Activated T-helper 1 cell treated with anti-CD3 and anti-CD28 coated beads, Interleukin-12 subunit alpha, Interleukin-12 subunit beta, Interleukin-2, Interleukin-4 antibody, amounts not matched to agents 30 ng/mL and 10 ng/mL and 1 ng/mL, durations not matched to agents 14 hours and 24 hours and 36 hours (primary cell): ENCODE results near the gene ALDH3B2. TPM values are rescaled to one million over a fixed set of nuclear protein-coding genes. Genes with fewer than 3 reads are reported as not detected.
"Not testable (repeated sequence)": the region's sequence is repeated elsewhere in the genome, so short reads cannot be mapped to it uniquely, and the experiment has no call there.

ENCODE experiments used
- DNase-seq: peaks from one replicate; pipeline ENCODE4 v3.0.0; 2021; ENCODE audit warnings: low spot score
- H3K27ac Mint-ChIP-seq: one replicate; pipeline ENCODE4 v1.8.0; 2021; ENCODE audit warnings: mild to moderate bottlenecking, mixed read lengths
- H3K27me3 Mint-ChIP-seq: one replicate; pipeline ENCODE4 v1.8.0; 2022; ENCODE audit warnings: mild to moderate bottlenecking, moderate library complexity, mixed read lengths; ENCODE audit not compliant: insufficient read depth
- H3K36me3 Mint-ChIP-seq: one replicate; pipeline ENCODE4 v1.8.0; 2021; ENCODE audit warnings: low read depth, mixed read lengths
- H3K4me1 Mint-ChIP-seq: one replicate; pipeline ENCODE4 v1.8.0; 2021; ENCODE audit warnings: low read depth, mixed read lengths
- H3K4me3 Mint-ChIP-seq: one replicate; pipeline ENCODE4 v1.8.0; 2021; ENCODE audit warnings: mild to moderate bottlenecking, moderate library complexity, mixed read lengths
- H3K9me3 Mint-ChIP-seq: one replicate; pipeline ENCODE4 v1.8.0; 2021; ENCODE audit warnings: mixed read lengths
- intact Hi-C: fragments of 100-400 bp; cut with micrococcal nuclease; formaldehyde crosslinking; loops from one replicate; pipeline ENCODE4 v1.15.1; 2024
- total RNA-seq: library from RNA; stranded (reverse); gene quantifications from 2 replicates; pipeline ENCODE4 v1.2.3, GENCODE V29; 2022

Gene ALDH3B2
- total RNA-seq, 1 donor from 2014 or later: not detected

DNA sequence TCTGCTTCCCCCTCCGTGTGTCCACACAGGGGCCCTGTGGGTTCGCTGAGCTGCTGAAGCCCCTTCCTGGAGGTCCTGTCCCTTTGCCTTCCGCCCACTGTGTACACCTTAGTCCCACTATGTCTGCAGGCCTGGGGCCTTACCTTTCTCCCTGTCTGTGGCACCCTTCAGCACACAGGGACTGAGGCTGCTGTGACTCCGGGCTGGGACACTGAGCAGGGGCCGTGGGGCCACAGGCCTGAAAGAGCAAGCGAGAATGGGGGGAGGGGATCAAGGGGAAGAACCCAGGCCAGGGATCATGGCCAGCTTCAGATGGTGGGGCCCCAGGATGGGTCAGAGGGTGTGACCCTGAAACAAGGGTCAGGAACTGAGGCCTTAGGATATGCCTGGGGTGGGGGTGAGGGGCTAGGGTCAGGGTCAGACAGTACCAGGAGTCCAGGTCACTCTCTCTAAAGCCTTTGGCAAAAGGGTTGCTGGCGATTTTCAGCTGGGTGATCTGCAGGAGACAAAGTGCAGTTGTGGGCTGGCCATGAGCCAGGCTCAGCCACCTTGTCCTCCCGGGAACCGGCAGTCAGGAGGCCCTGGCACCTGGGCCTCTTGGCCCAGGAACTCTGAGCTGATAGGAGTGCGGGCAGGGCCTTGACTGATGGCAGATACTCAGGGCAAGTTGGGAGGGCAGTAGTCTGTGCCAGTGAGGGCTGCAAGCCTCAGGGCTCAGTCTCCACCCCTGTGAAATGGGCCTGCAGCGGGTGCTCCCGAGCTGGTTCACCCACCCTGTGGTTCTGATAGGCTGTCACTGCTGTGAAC is 42.0 kb downstream of the ALDH3B2 start:
- no peak overlapping the region for H3K4me3 Mint-ChIP-seq
- peaks cover 3% of the 10 kb centered on the region for H3K27me3 Mint-ChIP-seq
- DNase-seq: no peak
- H3K36me3 Mint-ChIP-seq: no peaks in the 10 kb centered on the region
- no peaks in the 10 kb centered on the region for H3K9me3 Mint-ChIP-seq
- H3K27ac Mint-ChIP-seq: no peak overlapping the region
- H3K4me1 Mint-ChIP-seq: peaks cover 11% of the 10 kb centered on the region
- intact Hi-C loops: no loop called here

DNA sequence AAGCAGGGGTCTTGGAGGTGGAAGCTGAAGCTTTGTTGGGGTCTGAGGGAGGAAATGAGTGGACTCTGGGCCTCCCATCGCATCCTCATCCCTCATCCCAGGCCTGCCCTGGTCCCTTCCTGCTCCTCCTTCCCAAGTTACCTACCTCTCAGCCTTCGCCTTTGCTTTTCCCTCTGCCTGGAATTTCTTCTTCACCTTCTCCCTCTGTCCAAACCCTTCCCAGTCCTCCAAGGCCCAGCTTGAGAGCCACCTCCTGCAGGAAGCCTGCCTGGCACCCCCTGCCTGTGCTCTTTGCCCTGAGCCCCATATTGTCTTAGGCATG is 42.6 kb downstream of the ALDH3B2 start:
- peaks cover 3% of the 10 kb centered on the region for H3K27me3 Mint-ChIP-seq
- H3K36me3 Mint-ChIP-seq: no peaks in the 10 kb centered on the region
- peaks cover 6% of the 10 kb centered on the region for H3K4me1 Mint-ChIP-seq
- intact Hi-C loops: no loop called here
- no peak overlapping the region for H3K27ac Mint-ChIP-seq
- no peaks in the 10 kb centered on the region for H3K9me3 Mint-ChIP-seq
- peak overlapping the region; percentile 65 for H3K4me3 Mint-ChIP-seq
- no peak for DNase-seq

DNA sequence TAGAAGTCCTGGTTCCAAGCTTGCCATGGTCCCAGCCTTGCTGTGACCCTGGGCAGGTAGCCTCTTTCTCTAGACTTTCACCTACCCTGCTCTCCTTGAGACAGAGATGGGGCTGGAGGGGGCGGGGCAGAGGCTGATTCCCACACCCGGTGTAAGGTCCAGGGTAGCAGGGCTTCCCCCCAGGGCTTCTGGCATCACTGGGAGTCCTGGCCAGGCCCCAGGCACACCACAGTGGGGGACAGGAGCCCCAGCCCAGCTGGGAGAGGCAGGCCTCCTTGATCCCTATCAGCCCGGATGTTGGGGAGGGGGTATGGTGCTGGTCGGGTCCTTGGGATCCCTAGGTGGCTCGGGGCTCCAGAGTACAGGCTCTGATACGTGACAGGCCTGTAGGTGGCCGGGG is 43.0 kb downstream of the ALDH3B2 start:
- intact Hi-C loops: no loop called here
- Mint-ChIP-seq H3K4me1 (peaks cover 4% of the 10 kb centered on the region), H3K27me3 (peaks cover 3% of the 10 kb centered on the region), H3K36me3 (no peaks in the 10 kb centered on the region), H3K9me3 (no peaks in the 10 kb centered on the region), H3K4me3 (peak overlapping the region; percentile 83), H3K27ac (no peak overlapping the region)
- no peak for DNase-seq

DNA sequence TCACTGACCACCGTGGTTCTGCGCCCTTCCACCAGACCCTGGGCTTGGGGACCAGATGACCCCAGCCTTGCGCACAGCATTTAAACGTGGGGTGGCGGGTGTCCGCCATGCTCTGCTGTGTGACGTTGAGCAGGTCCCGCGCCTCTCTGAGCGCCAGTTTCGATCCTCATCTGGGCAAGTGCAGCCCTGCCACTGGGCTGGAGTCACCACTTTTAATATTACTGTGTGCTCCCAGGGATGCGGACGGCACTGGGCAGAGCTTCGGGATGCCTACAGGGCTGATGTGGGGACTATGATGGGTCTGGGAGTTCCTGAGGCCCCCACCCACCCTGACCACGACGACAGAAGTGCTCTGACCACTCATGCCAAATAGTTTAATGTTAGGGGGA is 43.5 kb downstream of the ALDH3B2 start:
- peaks cover 4% of the 10 kb centered on the region for H3K4me1 Mint-ChIP-seq
- intact Hi-C loops: loop anchor here (1.0 kb wide), 4 partner anchors 25 to 399 kb away; partner anchors contain the start of genes CDK2AP2, NDUFS8 and NDUFV1
- H3K27ac Mint-ChIP-seq: peak overlapping the region; percentile 41
- no peaks in the 10 kb centered on the region for H3K36me3 Mint-ChIP-seq
- H3K4me3 Mint-ChIP-seq: peak overlapping the region; percentile 83
- H3K9me3 Mint-ChIP-seq: no peaks in the 10 kb centered on the region
- no peak for DNase-seq
- H3K27me3 Mint-ChIP-seq: peaks cover 3% of the 10 kb centered on the region

DNA sequence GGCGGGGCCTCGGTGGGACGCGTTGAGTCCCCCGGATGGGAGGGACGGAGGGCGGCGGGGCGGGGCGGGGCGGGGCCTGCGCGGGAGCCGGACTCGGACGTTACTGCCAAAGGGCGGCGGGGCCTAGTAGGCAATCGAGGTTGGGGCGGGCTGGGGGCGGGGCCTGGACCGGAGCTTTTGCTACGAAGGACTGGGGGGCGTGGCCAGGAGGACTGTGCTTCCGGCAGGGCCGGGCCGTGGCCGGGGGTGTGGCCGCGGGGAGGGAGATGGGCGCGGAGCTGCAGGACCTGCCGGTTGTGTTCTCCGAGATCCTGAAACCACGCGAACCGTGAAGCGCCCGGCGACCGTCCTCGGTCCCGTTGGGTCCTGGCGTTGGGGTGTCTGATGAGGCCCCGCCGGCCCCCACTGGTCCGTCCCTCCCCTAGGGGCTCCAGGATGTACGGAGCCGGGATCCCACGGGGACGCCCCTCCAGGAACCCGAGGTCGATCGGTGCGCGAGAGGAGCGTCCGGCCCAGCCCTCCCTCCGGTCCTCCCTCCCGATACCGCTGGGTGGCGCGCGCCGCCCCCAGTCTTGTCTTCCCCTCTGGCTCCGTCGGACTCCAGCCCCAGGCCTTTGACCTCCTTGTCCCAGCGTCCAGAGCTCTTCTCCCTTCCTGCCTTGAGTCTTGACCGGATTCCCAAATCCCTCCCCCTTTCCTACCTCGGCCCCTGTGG is 44.0 kb downstream of the ALDH3B2 start:
- DNase-seq: peak; percentile 94
- H3K4me3 Mint-ChIP-seq: peak overlapping the region; percentile 84
- intact Hi-C loops: loop anchor here (1.0 kb wide), 4 partner anchors 24 to 400 kb away; partner anchors contain the start of genes CDK2AP2, NDUFS8 and NDUFV1

DNA sequence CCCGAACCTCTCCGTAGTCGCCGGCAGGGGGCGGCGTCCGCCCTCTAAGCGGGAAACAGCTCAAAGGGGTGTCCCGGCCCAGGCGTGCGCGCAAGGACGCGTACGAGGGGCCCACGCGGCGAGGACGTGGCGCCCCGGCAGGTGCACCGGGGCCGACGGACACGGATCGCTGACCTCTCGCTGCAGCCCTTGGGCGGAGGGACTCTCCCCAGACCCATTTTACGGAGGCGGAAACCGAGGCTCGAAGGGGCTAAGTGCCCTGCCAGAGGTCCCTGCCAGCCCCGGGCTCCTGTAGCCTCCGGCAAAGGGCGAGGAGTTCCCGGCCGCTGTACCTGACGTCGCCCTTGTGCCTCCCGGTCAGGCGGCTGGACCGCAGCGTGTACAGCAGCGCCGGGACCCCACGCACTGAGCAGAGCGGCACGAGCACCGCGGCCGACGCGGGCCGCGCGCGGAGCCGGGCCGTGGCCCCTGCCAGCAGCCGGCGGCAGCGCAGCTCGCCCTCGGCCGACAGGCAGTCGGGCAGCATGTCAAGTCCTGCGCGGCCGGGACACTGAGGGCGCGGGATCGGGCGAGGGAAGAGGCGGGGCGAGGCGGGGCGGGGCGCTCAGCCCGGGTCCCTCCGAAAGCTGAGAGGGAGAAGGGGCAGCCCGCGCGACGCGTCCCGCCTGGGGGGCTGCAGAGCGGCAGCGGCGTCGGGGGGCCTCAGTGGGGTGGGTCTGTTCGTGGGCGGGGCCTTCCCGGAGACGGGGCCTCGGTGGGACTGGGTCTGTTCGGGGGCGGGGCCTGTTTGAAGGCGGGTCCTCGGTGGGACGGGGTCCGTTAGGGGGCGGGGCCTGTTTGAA is 44.8 kb downstream of the ALDH3B2 start, which contains the start of gene NUDT8:
Gene NUDT8 (minus strand): TSS at position 552 of the 842 bp plus-strand sequence. CDS start 26 bp downstream, at position 526.
- peaks cover 10% of the 10 kb centered on the region for H3K4me1 Mint-ChIP-seq
- H3K4me3 Mint-ChIP-seq: peak within 1 kb of the TSS; percentile 84
- intact Hi-C loops: loop anchor here (1.0 to 5.0 kb wide), 8 partner anchors 15 to 401 kb away; partner anchors contain the start of genes CDK2AP2, GSTP1, NDUFS8 and NDUFV1
- H3K9me3 Mint-ChIP-seq: no peaks in the 10 kb centered on the region
- H3K27me3 Mint-ChIP-seq: peaks cover 2% of the 10 kb centered on the region
- H3K27ac Mint-ChIP-seq: peak within 1 kb of the TSS; percentile 92
- H3K36me3 Mint-ChIP-seq: no peaks in the 10 kb centered on the region
- peak; percentile 85 for DNase-seq

More for the DNA sequence above, 44.0 kb downstream of the ALDH3B2 start:
- peak overlapping the region; percentile 92 for H3K27ac Mint-ChIP-seq
- peaks cover 7% of the 10 kb centered on the region for H3K4me1 Mint-ChIP-seq
- H3K36me3 Mint-ChIP-seq: no peaks in the 10 kb centered on the region
- no peaks in the 10 kb centered on the region for H3K9me3 Mint-ChIP-seq
- peaks cover 3% of the 10 kb centered on the region for H3K27me3 Mint-ChIP-seq

DNA sequence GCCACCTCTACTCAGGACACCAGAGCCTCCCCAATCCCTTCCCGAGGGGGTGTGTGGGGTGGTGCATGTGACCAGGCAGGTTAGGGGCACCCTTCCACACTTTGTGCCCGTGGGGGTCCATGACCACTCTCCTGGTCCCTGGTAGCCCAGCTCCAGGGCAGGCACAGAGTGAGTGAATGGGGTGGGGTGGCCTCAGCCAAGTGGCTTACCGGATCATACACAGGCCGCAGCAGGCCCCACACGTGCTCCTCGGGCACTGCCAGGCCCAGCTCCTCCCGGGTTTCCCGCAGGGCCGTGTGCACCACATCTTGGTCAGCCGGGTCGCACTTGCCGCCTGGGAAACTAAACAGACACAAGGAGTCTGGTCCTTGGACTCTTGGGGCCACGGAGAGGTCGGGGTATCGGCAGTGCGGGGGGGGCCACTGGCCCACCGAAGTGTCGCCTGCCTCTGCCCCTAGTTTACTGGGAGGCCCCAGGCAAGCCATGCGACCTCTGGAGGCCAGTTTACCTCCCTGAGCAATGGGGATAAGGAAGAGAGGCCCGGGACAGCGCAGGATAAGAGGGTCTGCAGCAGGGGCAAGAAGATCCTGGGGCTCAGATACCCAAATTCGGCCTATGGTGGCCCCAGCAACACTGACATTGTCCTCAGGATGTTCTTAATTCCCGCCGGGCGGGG is 45.6 kb downstream of the ALDH3B2 start:
- Mint-ChIP-seq H3K27me3 (peaks cover 2% of the 10 kb centered on the region), H3K27ac (peak overlapping the region; percentile 61), H3K9me3 (no peaks in the 10 kb centered on the region), H3K4me1 (peaks cover 10% of the 10 kb centered on the region), H3K4me3 (peak overlapping the region; percentile 66), H3K36me3 (no peaks in the 10 kb centered on the region)
- intact Hi-C loops: loop anchor here (1.0 to 5.0 kb wide), 4 partner anchors 15 to 83 kb away; partner anchors contain the start of gene GSTP1
- DNase-seq: no peak

DNA sequence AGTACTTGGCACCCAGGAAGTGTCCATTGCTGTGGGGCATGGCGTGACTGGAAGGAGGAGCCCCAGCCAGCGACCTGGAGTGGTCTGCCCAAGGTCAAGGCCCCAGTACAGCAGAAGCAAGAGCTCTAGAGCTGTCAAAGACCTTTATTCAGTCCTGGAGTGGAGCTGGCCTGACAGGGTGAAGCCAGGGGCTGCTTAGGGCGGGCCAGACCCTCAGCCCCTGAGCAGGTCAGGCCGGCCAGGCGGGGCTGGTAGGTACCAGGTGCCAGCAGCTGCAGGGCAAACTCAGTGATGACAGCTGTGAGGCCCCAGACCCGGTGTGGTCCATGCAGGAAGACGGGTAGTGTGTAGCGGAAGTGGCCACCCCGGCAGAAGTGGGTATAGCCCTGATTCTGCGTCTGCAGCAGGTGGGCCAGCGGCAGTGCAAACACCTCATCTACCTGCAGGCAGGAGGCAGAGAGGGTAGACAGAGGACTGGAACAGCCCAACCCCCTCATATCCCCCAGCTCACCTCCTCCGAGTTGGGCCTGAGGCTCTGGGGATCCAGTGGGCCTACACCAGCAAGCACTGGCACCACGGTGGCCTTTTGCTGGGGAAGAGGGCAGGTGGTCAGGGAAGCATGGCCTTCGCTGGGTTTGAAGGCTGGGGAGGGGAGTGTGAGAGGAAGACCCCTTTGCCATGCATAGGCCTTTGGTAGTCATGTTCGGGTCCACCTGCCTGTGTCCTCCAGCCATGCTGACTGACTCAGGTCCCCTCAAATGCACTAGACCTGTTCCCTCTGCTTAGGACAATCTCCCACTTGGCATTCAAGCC is 46.4 kb downstream of the ALDH3B2 start:
- Mint-ChIP-seq H3K4me1 (peaks cover 10% of the 10 kb centered on the region), H3K9me3 (no peaks in the 10 kb centered on the region), H3K4me3 (peak overlapping the region; percentile 54), H3K36me3 (no peaks in the 10 kb centered on the region), H3K27ac (no peak overlapping the region), H3K27me3 (peaks cover 2% of the 10 kb centered on the region)
- intact Hi-C loops: loop anchor here (5.0 kb wide), 1 partner anchor 84 kb away; no protein-coding TSS in a partner anchor
- no peak for DNase-seq

DNA sequence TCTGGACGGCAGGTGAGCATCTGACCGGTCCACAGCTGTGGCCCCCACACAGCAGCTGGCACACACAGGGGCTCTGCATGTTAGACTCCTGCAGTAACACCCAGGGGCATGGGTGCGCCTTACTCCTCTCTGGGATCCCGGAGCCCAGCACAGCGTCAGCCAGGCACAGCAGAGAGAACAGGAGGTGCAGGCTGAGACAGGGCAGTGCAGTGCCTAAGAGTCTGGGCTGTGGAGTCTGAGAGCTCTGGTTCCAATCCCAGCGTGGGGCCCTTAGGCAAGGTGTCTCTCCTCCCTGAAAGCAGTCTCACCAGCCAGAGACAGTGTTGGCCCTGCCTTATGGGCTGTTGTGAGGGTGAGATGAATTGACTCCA is 47.0 kb downstream of the ALDH3B2 start:
- intact Hi-C loops: loop anchor here (5.0 kb wide), 1 partner anchor 85 kb away; no protein-coding TSS in a partner anchor
- no peak for DNase-seq
- no peaks in the 10 kb centered on the region for H3K9me3 Mint-ChIP-seq
- H3K27ac Mint-ChIP-seq: no peak overlapping the region
- H3K4me3 Mint-ChIP-seq: peak overlapping the region; percentile 54
- H3K36me3 Mint-ChIP-seq: no peaks in the 10 kb centered on the region
- H3K4me1 Mint-ChIP-seq: peaks cover 10% of the 10 kb centered on the region
- H3K27me3 Mint-ChIP-seq: peaks cover 2% of the 10 kb centered on the region

DNA sequence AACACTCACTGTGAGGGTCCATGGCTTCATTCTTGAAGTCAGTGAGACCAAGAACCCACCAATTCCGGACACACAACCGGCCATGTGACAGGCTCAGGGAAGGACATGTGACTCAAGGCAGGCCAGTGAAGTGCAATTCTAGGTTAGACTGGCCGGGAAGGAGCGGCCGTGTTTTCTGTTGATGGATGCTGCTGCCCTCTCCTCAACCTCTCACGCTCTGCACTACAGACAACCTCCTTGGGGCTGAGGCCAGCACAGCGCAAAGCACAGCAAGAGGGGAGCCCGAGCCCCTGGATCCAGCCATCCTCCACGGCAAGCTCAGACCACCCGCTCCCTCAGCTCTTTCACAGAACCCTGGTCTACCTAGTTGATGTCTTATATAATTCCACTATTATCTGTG is 47.5 kb downstream of the ALDH3B2 start:
- no peak overlapping the region for H3K4me3 Mint-ChIP-seq
- DNase-seq: no peak
- H3K4me1 Mint-ChIP-seq: peaks cover 10% of the 10 kb centered on the region
- no peak overlapping the region for H3K27ac Mint-ChIP-seq
- H3K36me3 Mint-ChIP-seq: no peaks in the 10 kb centered on the region
- peaks cover 2% of the 10 kb centered on the region for H3K27me3 Mint-ChIP-seq
- intact Hi-C loops: loop anchor here (5.0 kb wide), 1 partner anchor 85 kb away; no protein-coding TSS in a partner anchor
- no peaks in the 10 kb centered on the region for H3K9me3 Mint-ChIP-seq

DNA sequence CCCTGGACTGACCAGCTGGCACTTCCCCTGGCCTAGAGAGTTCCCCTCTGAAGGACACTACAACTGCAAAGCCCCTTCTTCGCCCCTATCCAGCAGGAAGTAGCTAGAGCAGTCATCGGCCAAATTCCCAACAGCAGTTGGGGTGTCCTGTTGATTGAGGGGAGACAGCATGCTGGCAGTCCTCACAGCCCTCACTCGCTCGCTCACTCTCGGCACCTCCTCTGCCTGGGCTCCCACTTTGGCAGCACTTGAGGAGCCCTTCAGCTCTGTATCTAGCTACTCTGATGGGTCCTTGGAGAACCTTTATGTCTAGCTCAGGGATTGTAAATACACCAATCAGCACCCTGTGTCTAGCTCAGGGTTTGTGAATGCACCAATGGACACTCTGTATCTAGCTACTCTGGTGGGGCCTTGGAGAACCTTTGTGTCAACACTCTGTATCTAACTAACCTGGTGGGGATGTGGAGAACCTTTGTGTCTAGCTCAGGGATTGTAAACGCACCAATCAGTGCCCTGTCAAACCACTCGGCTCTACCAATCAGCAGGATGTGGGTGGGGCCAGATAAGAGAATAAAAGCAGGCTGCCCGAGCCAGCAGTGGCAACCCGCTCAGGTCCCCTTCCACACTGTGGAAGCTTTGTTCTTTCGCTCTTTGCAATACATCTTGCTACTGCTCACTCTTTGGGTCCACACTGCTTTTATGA is 48.1 kb downstream of the ALDH3B2 start:
- peaks cover 10% of the 10 kb centered on the region for H3K4me1 Mint-ChIP-seq
- H3K27ac Mint-ChIP-seq, H3K27me3 Mint-ChIP-seq, DNase-seq, H3K36me3 Mint-ChIP-seq, H3K4me3 Mint-ChIP-seq, H3K9me3 Mint-ChIP-seq: not testable (repeated sequence)
- intact Hi-C loops: loop anchor here (5.0 kb wide), 1 partner anchor 86 kb away; no protein-coding TSS in a partner anchor
